GM21717 (cell line): ENCODE measurements around the gene KIAA1328.
"Not testable (repeated sequence)": the region's sequence is repeated elsewhere in the genome, so short reads cannot be mapped to it uniquely, and the experiment has no call there.

Source experiments
- ATAC-seq: cut with Tn5 transposase; IDR thresholded peaks from one replicate; pipeline ENCODE4 v1.9.1; 2021; ENCODE audit warnings: mild to moderate bottlenecking, moderate library complexity; ENCODE audit not compliant: unreplicated experiment

Gene KIAA1328

DNA sequence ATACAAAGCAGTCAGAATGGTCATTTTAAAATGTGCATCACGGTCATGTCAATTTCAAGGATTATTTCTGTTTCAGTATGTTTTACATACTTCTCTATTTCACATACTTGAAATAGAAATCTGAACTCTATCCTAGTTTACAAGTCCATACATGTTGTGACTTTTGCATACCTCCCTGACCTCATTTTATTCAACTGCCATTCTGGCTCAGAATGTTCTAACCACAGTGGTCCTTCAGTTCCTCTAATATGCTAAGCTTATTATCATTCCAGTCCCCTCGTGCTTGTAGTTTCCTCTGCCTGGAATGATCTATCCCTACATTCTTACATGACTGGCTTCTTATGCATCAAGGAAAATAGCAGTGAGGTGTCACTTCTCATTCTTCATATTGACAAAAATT lies 295.6 kb downstream of the KIAA1328 start:
- ATAC-seq: no peak

DNA sequence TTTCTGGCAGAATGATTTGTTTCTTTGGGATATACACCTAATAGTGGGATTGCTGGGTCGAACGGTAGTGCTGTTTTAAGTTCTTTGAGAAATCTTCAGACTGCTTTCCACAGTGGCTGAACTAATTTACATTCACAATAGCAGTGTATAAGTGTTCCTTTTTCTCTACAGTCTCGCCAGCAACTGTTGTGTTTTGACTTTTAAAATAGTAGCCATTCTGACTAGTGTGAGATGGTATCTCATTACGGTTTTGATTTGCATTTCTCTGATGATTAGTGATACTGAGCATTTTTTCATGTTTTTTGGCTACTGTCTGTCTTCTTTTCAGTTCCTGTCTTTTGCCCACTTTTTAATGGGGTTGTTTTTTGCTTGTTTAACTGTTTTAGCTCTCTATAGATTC lies 306.2 kb downstream of the KIAA1328 start:
- no peak for ATAC-seq

DNA sequence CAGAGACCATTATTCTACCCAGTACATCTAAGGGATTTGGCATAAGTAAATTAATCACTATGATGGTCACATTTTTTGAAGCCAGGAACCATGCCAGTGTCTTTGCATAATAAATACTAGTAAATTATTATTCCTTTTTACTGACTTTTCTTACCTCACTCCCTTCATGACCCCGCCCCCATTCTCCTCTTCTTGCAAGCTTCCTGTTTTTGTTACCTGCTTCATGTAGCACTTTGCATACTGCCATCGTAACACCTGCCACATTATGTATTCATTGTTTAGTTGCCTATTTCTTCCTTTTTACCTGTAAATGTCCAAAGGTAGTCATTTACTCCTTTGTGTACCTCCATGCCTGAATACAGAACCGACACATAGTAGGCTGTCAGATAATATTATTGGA lies 309.5 kb downstream of the KIAA1328 start:
- no peak for ATAC-seq

DNA sequence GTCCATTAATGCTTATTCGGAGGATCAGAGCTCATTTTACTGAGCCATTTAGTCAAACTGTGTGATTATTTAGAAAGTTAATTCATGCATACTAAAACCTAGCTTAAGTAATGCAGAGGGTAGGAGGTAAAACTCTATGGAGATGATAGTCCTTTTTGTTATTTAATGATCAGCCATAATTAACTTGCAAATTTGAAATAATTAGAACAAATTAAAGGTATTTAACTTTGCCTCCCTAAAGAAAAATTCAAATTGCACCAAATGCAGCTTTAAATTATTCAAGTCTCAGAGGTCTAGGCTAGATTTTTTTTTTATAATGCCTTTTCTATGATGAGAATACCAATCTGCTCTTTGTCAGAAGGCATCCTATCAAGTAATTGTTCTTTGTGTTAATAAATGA lies 310.9 kb downstream of the KIAA1328 start:
- no peak for ATAC-seq

DNA sequence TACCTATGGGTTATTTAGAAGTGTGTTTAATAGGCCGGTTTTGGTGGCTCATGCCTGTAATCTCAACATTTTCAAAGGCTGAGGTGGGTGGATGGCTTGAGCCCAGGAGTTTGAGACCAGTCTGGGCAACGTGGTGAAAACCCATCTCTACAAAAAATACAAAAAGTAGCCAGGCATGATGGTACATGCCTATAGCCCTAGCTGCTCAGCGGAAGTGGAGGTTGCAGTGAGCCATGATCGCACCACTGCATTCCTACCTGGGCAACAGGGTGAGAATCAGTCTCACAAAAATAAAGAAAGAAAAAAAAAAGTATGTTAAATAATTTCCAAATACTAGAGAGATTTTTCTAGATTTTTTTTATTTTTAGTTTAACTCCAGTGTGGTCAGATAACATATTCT lies 316.0 kb downstream of the KIAA1328 start:
- ATAC-seq: no peak

DNA sequence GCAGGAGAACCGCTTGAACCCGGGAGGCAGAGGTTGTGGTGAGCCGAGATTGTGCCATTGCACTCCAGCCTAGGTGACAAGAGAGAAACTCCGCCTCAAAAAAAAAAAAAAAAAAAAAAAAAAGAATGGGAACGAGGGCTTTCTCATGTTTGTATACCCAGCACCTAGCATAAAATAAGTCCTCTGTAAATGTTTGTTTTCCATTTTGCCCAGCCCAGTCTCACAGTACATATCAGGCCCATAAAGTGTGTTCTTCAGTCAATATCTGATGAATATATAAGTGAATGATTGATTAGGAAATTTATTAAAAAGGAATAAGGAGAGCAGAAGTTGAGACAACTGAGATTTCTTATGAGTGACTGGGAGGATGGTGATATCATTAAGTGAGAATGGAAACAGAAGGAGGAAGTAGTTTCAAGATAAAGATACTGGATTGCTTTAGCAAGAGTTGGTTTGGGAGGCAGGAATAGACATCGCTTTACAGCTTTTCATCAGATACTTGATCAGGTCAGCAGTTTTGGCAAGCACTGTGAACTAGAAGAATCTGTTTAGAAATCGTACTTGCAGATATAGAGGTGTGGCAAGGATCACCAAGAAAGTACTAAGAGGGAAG lies 327.5 kb downstream of the KIAA1328 start:
- ATAC-seq: no peak

DNA sequence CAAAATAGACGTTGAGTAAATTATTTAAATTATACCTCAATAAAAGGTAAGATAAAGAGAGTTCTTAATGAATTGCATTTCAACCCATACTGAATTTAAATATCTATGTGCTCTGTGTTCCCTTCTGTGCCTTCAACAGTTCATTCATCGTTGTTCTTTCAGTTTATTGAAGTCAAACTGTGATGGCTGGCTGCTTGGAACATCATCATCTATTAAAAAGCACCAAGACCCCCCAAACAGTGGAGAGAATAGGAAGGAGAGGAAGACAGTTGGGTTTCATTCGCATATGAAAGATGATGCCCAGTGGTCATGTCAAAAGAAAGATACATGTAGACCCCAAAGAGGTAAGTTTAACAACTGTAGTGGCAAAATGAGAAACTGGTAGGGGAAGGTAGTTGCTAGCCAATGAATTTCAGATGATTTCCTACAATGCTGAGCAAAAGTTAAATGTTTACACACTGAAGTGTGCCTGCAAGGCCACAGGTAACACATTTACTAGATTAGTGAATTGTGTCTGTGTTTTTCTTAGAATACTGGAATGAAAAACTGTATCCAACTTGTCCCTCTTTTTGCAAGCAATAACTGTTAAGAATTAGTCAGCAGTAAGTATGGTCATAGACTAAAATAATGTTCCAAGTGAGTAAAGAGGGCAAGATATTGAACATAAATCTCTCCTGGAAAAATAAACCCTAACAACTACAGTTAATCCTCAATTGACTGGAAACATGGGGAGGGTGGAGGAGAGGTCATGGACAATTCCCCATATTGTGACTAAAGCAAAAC lies 331.3 kb downstream of the KIAA1328 start:
- ATAC-seq: no peak

DNA sequence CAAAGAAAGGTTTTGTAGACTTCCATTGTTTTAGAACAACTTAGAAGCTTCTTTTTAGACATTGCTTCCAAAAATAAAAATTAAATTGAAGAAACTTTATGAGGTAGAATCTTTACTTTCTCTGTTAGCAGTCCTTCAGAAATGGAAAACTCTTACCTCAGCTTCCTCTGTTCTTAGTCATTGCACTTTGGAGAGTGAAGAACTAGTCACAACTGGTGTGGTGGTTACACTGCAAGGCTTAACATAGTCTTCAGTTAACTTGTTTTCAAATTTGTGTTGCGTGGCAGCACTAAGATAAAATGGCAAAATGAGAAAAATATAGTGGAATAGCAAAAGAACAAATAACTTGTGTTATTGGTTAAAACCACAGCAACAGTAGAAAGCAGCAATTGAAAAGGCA lies 332.6 kb downstream of the KIAA1328 start:
- no peak for ATAC-seq

DNA sequence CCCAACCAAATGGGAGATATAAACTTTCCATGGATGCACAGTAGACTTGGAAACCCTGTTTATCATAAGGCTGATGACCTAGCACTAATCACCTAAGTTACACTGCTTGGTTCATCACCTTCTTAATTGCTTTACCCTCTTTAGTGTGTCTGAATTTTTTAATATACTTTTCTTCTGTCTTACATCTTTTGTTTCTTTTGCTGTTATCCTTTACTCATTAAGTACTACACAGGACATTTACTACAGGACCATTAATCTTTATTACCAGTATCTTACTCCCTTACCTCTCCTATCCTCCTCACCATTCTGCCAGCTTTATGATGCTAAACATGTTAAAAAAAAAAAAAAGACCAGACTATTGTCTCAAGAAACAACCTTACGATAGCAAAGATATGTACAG lies 333.6 kb downstream of the KIAA1328 start:
- ATAC-seq: no peak

DNA sequence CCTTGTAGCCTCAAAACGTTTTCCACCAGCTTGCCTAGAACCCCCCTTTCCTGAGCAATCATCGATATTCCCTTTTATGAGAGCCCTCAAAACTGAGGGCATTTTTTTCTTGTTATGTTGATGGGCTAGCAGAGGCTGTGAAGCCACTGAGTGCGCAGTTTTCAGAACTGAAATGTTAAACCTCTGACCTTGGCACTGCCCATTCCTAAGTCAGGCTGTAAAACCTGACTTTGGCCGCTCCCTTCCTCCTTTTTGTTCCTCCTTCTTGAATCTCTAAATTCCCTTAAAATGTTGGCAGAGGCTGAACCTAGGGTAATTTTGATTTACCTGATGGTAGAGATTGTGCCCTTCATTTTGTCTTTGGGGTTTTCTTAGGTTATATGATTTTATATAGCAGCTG lies 334.2 kb downstream of the KIAA1328 start:
- ATAC-seq: no peak

DNA sequence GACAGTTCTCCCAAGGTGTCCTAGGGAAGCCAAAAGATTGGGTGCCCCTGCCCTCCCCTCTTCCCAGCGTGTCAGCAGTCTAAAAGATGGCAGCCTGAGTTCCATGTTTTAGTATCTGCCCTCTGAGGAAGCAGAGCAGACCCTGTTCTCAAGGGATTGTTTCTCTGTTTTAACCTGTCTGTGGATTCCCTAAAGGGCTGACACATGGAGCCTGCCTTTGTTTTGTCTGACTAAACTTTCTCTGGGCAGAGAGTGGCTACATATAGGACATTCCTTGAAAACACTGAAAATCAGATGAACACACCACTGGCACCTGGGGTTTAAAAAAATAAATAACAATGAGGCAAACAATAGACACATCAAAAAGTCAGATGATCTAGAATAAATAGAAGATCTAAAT lies 337.6 kb downstream of the KIAA1328 start:
- ATAC-seq: no peak

DNA sequence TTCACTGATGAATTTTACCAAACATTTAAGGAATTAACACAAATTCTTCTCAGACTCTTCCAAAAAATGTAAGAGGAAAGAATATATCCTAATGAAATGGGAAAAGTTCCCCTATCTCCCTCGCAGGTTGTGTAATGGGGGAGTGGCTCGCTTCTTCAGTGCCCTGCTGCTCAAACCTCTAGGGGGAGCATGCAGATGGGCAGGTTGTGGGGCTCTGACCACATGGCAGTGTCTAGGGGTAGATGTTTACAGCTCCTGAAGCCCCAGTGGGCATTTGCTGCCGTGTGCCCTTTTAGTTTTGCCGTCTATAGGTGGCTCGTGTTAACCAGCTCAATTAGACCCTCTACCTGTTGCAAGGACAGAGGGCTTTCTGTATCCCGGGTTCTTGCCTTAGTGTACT lies 338.0 kb downstream of the KIAA1328 start:
- not testable (repeated sequence) for ATAC-seq

DNA sequence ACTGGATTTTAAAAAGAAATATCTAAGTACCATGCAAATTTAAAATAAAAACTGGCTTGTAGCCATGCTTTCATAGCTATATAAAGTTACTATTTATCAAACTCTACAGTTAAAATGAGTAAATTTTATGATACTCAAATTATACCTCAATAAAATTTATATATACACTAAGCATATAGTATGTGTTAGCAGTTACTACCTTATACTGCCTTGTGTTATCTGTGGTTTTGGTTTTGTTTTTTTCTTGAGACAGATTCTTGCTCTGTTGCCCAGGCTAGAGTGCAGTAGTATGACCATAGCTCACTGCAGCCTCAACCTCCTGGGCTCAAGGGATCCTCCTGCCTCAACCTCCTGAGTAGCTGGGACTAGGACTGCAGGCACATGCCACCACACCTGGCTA lies 342.1 kb downstream of the KIAA1328 start:
- no peak for ATAC-seq

DNA sequence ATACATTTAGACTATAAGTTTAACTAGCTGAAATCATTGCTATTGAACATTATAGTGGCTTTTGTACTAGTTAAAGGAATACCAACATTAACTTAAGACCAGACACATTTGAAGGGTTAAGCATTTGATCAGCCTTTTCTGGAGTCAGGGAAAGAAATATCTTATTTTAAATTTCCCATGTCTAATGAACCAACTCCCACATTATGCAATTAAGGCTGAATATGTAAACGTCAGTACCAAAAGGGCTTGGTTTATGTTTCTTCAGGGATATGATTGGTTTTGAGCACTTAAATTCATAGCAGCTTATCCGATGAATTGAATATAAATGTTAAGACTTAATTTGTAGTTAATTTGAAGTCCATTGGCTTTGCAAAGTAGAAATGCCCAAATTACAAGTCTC lies 344.5 kb downstream of the KIAA1328 start:
- no peak for ATAC-seq

DNA sequence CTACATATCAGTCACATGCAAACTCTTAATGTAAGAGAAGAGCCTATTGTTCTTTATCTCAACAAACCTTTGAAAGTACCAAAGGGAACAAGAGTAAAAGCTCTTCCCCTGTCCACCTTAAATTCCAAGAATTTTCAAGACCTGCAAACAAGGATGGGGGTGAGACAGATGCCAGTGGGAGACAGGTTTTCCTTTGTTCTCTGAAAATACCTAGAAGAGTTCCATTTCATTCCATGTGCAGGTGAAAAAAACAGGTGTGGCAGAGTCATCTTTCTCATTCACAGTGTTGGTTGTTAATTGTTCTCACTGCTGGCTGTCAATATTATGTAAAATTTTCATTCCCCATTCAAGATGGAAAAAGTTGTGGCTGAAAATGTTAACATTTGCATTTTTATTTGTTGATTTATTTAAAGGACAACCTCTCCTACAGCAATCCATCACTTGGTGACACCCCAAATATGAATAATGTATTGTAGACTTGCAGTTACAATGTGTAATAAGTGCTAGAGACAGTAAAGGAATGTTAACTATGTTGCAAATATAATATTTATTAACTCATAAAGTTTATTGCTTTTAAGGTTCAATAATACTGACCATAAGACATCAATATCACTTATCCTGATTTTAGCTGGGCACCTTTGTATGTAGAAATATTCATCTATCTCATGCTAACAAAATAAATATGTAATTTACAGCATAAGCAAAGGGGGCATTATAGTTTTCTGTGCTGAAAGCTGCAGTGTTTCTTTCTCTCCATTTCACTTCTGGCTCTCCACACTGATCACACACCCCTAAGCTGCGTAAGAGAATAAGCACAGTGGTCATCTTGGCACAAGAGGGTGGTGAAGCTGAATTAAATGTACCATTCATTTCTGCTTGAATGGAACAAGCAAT lies 347.0 kb downstream of the KIAA1328 start:
- ATAC-seq: no peak

DNA sequence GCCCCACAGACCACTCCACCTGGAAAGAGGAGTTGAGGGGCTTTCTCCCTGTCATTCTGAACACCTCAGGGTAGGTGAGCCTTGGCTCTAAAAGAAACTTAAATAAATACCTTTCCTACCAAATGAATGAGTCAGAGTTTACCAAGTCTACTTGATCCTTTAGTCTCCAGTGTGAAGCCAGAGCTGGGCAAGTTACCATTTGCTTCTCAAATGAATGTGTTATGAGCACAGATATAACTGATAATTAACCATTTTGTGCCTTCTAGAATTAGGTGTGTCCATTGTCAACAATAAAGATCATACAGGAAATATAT lies 347.7 kb downstream of the KIAA1328 start:
- ATAC-seq: no peak

DNA sequence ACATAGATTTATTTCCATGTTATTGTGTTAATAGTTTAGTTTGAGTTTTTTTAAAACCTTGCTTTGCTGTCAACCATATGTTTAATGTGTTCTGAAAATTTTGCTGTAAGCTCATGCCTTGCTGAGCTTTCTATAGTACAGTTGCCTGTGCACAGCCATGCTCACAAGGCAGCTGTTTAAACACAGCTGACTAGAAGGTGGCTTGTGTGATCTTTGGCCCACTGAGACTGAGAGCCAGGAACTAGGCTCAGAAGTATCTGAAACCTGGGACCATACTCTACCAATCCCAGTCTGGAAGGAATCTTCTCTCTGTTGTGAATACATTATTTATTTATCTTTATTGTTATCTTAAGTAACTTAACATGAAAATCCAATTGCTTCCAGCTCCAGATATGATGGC lies 350.5 kb downstream of the KIAA1328 start:
- ATAC-seq: no peak

DNA sequence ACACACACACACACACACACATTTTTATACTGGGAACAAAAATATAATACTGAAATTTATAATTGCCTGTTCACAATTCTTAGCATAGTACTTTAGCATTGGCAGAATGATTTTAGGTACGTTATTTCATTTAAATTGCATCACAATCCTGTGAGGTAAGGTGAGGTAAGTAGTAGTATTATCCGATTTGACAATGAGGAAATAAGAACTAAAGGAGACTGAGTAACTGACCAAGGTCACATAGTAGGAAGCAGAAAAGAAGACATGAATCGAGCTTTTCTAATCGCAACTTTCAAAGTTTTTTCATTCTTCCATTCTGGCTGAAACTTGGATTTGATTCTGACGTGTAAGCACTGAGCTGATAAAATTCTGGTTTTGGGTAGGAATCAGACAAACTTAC lies 351.2 kb downstream of the KIAA1328 start:
- no peak for ATAC-seq

DNA sequence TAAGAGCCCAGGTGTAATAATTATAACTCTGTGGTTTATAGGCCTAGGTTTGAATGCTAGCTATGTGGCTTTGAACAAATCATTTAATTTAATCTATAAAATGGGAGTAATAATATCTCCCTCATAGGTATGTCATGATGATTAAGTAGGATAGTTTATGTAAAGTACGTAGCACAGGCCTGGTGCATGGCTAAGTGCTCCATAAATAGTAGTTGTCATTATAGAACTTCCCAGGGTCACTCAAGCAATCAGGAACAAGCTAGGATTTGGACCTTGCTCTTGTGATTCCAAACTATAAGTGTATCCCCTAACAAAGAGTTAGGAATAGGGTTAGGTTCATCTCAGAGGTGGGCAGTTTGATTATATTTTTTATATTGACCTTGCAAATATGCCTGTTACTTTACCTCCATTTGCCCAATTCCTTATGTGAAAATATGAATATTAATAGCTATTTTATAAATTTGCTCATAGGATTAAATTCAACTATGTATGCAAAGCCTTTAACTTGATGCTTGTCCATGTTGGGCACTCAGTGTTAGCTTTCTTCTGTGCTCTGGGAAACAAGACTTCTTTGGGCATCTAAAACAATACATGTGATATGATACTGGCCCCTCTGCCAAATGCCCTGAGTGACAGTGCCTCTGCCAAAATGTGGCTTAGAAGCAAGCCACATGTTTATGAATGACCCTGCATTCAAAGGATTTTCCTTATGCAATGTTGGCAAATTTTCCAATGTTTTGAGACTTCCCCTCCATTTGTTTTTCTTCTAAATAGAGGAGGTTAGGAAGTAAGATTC lies 353.6 kb downstream of the KIAA1328 start:
- no peak for ATAC-seq

DNA sequence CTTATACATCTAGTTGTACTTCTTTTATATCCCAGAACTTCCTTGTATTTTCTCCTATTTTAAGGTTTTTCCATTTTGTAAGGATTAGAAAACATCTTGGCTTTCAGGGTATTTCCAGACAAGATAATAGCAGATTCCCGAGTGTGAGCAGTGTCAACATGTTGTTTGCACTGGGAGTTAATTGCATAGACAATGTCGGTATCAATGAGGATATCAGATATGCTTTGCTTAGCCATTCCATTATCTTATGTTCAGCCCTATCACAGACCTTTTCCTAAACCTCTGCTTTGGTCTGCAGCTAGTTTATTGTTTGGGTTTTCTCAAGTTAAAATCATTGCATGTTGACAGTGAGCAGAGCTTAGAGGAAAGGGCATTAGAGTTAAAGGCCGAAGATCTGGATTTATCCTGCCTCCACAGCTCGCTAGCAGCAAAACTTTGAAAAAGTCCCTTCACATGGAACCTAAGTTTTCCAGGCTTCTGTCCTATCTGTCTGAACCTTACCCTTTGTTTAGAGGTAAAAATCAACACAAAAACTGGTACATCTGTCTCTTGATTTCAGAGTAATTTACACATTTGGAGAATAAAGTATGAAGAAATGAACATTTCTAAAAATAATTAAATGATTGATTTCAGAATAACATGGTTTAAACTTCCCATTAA lies 355.4 kb downstream of the KIAA1328 start:
- no peak for ATAC-seq
